A673 (cell line): Measurements from ENCODE around the gene PFKP. TPM values are rescaled to one million over a fixed set of nuclear protein-coding genes. Genes with fewer than 3 reads are reported as not detected.

Experiments used
- BruUV-seq: library from RNA; stranded (reverse); fragments of 400-500 nt; replicated peaks from 2 replicates; lab custom pipeline; 2021; lab: Mats Ljungman, UMichigan
- CTCF ChIA-PET: fragments of 300-600 bp; sonication (Branson Sonifier 250); formaldehyde crosslinking; loops from one replicate; lab custom pipeline; 2022; ENCODE audit warnings: antibody characterized with exemption; lab: Charles Lee
- POLR2A ChIA-PET: fragments of 300-600 bp; sonication (Branson Sonifier 250); formaldehyde crosslinking; loops from one replicate; lab custom pipeline; 2022; ENCODE audit warnings: antibody characterized with exemption; ENCODE audit not compliant: low non-redundant PET; lab: Charles Lee
- DNase-seq: peaks from one replicate; pipeline ENCODE4 v3.0.0-alpha.2; 2015; ENCODE audit warnings: low spot score
- H3K27ac ChIP-seq: fragments of 200-600 bp; sonication (generic); 2 replicates; pipeline ENCODE4 v1.5.1; 2016; ENCODE audit warnings: mixed run types, low read depth, mild to moderate bottlenecking, mixed read lengths, antibody characterized with exemption, low read length; ENCODE audit not compliant: poor library complexity, severe bottlenecking
- H3K27me3 ChIP-seq: fragments of 200-600 bp; sonication (generic); replicated peaks from 2 replicates; pipeline ENCODE4 v1.6.1; 2017; ENCODE audit warnings: mixed run types, low read depth, mild to moderate bottlenecking, mixed read lengths, antibody characterized with exemption, low read length; ENCODE audit not compliant: insufficient read depth, poor library complexity
- H3K36me3 ChIP-seq: fragments of 200-600 bp; sonication (generic); 2 replicates; pipeline ENCODE4 v1.6.1; 2016; ENCODE audit warnings: mixed run types, mild to moderate bottlenecking, mixed read lengths, antibody characterized with exemption, low read length; ENCODE audit not compliant: insufficient read depth, poor library complexity, severe bottlenecking
- H3K4me1 ChIP-seq: fragments of 200-600 bp; sonication (generic); 2 replicates; pipeline ENCODE4 v1.6.1; 2017; ENCODE audit warnings: mixed run types, mild to moderate bottlenecking, mixed read lengths, antibody characterized with exemption, low read length; ENCODE audit not compliant: insufficient read depth, poor library complexity, severe bottlenecking
- H3K4me3 ChIP-seq: fragments of 200-600 bp; sonication (generic); 2 replicates; pipeline ENCODE4 v1.5.1; 2016; ENCODE audit warnings: low read depth, mixed run types, mild to moderate bottlenecking, mixed read lengths, low read length; ENCODE audit not compliant: poor library complexity, severe bottlenecking
- H3K9me3 ChIP-seq: fragments of 200-600 bp; sonication (generic); 2 replicates; pipeline ENCODE4 v1.6.1; 2016; ENCODE audit warnings: mixed run types, low read depth, mild to moderate bottlenecking, mixed read lengths, antibody characterized with exemption, low read length; ENCODE audit not compliant: poor library complexity, severe bottlenecking
- EZH2 ChIP-seq: fragments of 200-600 bp; sonication (generic); IDR thresholded peaks from 2 replicates; pipeline ENCODE4 v1.6.1; 2017; ENCODE audit warnings: borderline replicate concordance, low read depth, mild to moderate bottlenecking, mixed read lengths, antibody characterized with exemption, low read length; ENCODE audit not compliant: poor library complexity, severe bottlenecking
- intact Hi-C: fragments of 100-400 bp; cut with micrococcal nuclease; formaldehyde crosslinking; loops from one replicate; pipeline ENCODE4 v1.10.0; 2022; ENCODE audit not compliant: unreplicated experiment
- total RNA-seq: library from RNA; stranded (reverse); gene quantifications from 2 replicates; pipeline ENCODE4 v1.2.3, GENCODE V29; 2021
- TF ChIP-seq, protein P1 (sequence below): fragments of 300-800, 200-600 bp; sonication (generic); conservative IDR thresholded peaks from 2 replicates; pipeline ENCODE4 v1.5.1; 2017; ENCODE audit warnings: low read depth, mild to moderate bottlenecking, antibody characterized with exemption, low read length, moderate library complexity, mixed read lengths

The PFKP gene
- total RNA-seq, 1 experiment from 2014 or later = 232 TPM

DNA sequence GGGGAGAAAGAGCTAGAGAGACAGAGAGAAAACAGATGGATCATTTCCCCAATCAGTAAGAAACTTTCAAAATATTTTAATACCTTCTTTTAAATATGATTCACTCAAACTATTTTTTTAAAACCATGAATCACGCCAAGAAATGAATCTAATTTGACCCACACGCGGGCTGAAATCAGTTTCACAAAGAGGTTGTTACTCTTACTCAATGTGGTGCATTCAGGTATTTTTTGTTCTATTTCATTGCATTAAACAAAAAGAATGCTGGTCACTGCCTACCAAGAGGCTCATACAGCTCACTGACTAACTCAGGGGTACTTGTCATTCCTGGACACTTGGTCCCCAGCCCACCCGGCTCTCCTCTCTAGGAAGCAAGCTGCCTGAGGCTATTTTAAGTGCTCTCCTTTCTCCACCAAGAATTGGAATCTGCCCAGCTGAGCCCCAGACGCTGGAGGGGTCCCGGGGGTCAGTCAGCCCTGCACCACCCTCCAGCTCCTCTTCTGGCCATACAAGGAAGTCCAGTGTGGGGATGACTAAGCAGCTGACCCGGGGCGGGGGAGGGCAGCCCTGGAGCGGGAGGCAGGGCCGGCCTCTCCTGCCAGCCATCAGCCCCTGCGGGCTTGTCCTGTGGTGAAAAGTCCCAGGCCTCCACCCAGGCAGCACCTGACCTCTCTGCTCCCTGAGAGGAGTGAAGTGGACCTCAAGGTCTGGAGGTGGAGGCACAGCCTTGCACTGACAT, 21.7 kb upstream of the PFKP start:
- no peak overlapping the region for H3K27ac ChIP-seq
- BruUV-seq = no TSS peak
- no peak overlapping the region for H3K4me3 ChIP-seq
- ChIA-PET POLR2A (no interaction called here), CTCF (no interaction called here)
- H3K36me3 ChIP-seq = no peaks in the 10 kb centered on the region
- H3K27me3 ChIP-seq = no peaks in the 10 kb centered on the region
- intact Hi-C loops = no loop called here
- no peaks in the 10 kb centered on the region for H3K4me1 ChIP-seq
- no peak for DNase-seq
- H3K9me3 ChIP-seq = no peaks in the 10 kb centered on the region
- no peak for TF ChIP-seq EZH2
- TF ChIP-seq, protein P1, sequence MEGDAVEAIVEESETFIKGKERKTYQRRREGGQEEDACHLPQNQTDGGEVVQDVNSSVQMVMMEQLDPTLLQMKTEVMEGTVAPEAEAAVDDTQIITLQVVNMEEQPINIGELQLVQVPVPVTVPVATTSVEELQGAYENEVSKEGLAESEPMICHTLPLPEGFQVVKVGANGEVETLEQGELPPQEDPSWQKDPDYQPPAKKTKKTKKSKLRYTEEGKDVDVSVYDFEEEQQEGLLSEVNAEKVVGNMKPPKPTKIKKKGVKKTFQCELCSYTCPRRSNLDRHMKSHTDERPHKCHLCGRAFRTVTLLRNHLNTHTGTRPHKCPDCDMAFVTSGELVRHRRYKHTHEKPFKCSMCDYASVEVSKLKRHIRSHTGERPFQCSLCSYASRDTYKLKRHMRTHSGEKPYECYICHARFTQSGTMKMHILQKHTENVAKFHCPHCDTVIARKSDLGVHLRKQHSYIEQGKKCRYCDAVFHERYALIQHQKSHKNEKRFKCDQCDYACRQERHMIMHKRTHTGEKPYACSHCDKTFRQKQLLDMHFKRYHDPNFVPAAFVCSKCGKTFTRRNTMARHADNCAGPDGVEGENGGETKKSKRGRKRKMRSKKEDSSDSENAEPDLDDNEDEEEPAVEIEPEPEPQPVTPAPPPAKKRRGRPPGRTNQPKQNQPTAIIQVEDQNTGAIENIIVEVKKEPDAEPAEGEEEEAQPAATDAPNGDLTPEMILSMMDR = no peak

DNA sequence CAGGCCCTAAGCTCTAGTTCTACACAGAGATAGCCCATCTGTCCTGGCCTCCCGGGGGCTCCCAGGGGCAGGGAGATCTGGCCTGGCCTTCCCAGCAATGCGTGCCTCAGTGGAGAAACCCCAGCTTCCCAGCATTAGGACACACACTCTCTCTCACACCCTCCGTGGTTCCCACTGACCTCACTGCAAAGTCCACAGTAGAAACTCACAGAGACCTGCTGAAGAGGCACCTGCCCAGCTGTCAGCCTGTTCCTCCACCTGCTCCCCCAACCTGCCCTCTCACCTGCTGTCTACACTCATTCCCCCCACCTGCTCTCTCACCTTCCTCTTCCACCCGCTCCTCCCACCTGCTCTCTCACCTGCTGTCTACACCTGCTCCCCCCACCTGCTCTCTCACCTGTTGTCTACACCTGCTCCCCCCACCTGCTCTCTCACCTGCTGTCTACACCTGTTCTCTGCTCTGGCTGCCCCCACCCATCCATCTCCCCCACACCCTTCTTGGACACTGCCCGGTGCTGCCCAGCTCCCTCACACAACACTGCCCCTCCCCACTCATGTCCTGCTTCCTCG, 21.1 kb upstream of the PFKP start:
- Histone ChIP-seq H3K4me1 (no peaks in the 10 kb centered on the region), H3K4me3 (no peak overlapping the region), H3K27ac (no peak overlapping the region), H3K36me3 (no peaks in the 10 kb centered on the region), H3K27me3 (no peaks in the 10 kb centered on the region), H3K9me3 (no peaks in the 10 kb centered on the region)
- no peak for TF ChIP-seq EZH2
- TF ChIP-seq, protein P1 = no peak
- DNase-seq = no peak
- CTCF ChIA-PET = no interaction called here
- POLR2A ChIA-PET = no interaction called here
- BruUV-seq = no TSS peak
- intact Hi-C loops = no loop called here

DNA sequence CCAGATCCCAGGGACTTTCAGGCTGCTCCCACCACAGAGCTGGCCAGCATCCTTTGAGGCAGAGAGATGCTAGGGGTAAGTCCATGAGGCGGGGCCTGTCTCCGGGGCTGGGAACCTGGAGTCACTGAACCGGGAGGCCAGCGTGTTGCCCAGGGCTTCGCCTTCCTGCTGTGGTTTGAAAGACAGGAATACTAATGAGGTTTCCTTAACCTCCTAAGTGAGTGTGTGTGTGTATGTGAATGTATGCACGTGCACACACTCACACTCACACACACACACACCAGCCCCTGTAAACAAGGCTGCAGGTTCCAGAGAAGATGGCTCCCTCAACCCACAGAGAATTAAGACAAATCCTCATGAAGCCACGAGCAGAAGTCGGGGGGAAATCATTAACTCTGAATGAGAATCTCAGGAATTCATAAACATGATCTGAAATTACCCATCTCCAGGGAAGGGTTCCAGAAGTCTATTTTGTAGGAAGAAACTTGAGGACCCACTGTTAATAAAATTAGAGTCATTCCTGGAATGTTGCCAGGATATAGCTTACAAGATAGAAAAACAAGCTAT, 20.3 kb upstream of the PFKP start:
- intact Hi-C loops = no loop called here

More for the DNA sequence above, 20.3 kb upstream of the PFKP start:
- BruUV-seq = no TSS peak
- no peak overlapping the region for H3K4me3 ChIP-seq
- no peaks in the 10 kb centered on the region for H3K9me3 ChIP-seq
- CTCF ChIA-PET = no interaction called here
- no peak for TF ChIP-seq EZH2
- no peak overlapping the region for H3K27ac ChIP-seq
- H3K36me3 ChIP-seq = no peaks in the 10 kb centered on the region
- H3K27me3 ChIP-seq = no peaks in the 10 kb centered on the region
- no peaks in the 10 kb centered on the region for H3K4me1 ChIP-seq
- POLR2A ChIA-PET = no interaction called here
- DNase-seq = no peak
